H1 (cell line): ENCODE data around the gene SLC22A3. TPM values are rescaled to one million over a fixed set of nuclear protein-coding genes. Genes with fewer than 3 reads are reported as not detected.

Source experiments
- CTCF ChIA-PET: fragments of 300-600 bp; sonication (Branson Sonifier 250); formaldehyde crosslinking; loops from one replicate; lab custom pipeline; 2021; ENCODE audit not compliant: partially characterized antibody; lab: Charles Lee
- POLR2A ChIA-PET: fragments of 300-600 bp; sonication (Branson Sonifier 250); formaldehyde crosslinking; loops from one replicate; lab custom pipeline; 2021; ENCODE audit warnings: inconsistent platforms; ENCODE audit not compliant: partially characterized antibody; lab: Charles Lee
- DNase-seq, 2 experiments: peaks; one replicate each; pipeline versions ENCODE4 v3.0.0 to v3.0.0-alpha.2; 2010 to 2022; ENCODE audit warnings: low spot score in 2 of 2, low read depth in 1 of 2, mixed read lengths in 1 of 2
- FAIRE-seq: peaks from 2 replicates; lab custom pipeline; 2011; peaks lifted over from hg19 to GRCh38; lab: Jason Lieb, UNC
- H2AFZ ChIP-seq: 2 replicates; pipeline ENCODE4 v1.8.1; 2012; ENCODE audit warnings: low read length, inconsistent platforms
- H2AK5ac ChIP-seq: 2 replicates; pipeline ENCODE4 v1.6.1; 2013; ENCODE audit warnings: low read depth, low read length
- H2BK120ac ChIP-seq: replicated peaks from 2 replicates; pipeline ENCODE3; 2013; ENCODE audit warnings: low read depth, low read length, inconsistent platforms
- H2BK12ac ChIP-seq: 2 replicates; pipeline ENCODE4 v1.6.1; 2013; ENCODE audit warnings: low read depth, low read length
- H2BK15ac ChIP-seq: 2 replicates; pipeline ENCODE4 v1.6.1; 2013; ENCODE audit warnings: low read length
- H2BK20ac ChIP-seq: 2 replicates; pipeline ENCODE4 v1.6.1; 2013; ENCODE audit warnings: low read length
- H2BK5ac ChIP-seq: 2 replicates; pipeline ENCODE4 v1.6.1; 2013; ENCODE audit warnings: low read depth, low read length
- H3K14ac ChIP-seq: 2 replicates; pipeline ENCODE4 v1.6.1; 2013; ENCODE audit warnings: inconsistent platforms; ENCODE audit not compliant: insufficient read length
- H3K18ac ChIP-seq: 2 replicates; pipeline ENCODE4 v1.6.1; 2013; ENCODE audit warnings: low read length; ENCODE audit errors: extremely low read depth
- H3K23ac ChIP-seq: 2 replicates; pipeline ENCODE4 v1.6.1; 2013; ENCODE audit warnings: inconsistent platforms; ENCODE audit not compliant: insufficient read length
- H3K23me2 ChIP-seq: 2 replicates; pipeline ENCODE4 v1.6.1; 2013; ENCODE audit warnings: low read depth, low read length
- H3K27ac ChIP-seq: 2 replicates; pipeline ENCODE4 v1.6.1; 2011; ENCODE audit warnings: low read depth, low read length, inconsistent platforms
- H3K27me3 ChIP-seq, 4 experiments: replicated peaks in 1 of 4; 1 replicate in 1 of 4; 2 replicates in 3 of 4; pipeline versions ENCODE4 v1.6.1 to v1.8.1; 2011 to 2013; ENCODE audit warnings: low read length in 3 of 4, mild to moderate bottlenecking in 3 of 4, inconsistent platforms in 2 of 4, mixed read lengths in 2 of 4, moderate library complexity in 1 of 4; ENCODE audit not compliant: control insufficient read depth in 3 of 4, insufficient read depth in 3 of 4; ENCODE audit errors: extremely low read depth in 1 of 4
- H3K36me3 ChIP-seq, 4 experiments: 2 replicates each; pipeline versions ENCODE4 v1.6.1 to v1.8.1; 2011 to 2013; ENCODE audit warnings: mild to moderate bottlenecking in 4 of 4, low read length in 3 of 4, moderate library complexity in 2 of 4, control low read depth in 1 of 4, inconsistent platforms in 1 of 4; ENCODE audit not compliant: insufficient read depth in 4 of 4, control insufficient read depth in 2 of 4
- H3K4ac ChIP-seq: replicated peaks from 2 replicates; pipeline ENCODE3; 2013; ENCODE audit warnings: low read length, low read depth, mixed read lengths, inconsistent platforms; ENCODE audit not compliant: insufficient read length
- H3K4me1 ChIP-seq, 4 experiments: replicated peaks in 1 of 4; 1 replicate in 1 of 4; 2 replicates in 3 of 4; pipeline versions ENCODE4 v1.6.1 to v1.8.1; 2011 to 2013; ENCODE audit warnings: low read length in 3 of 4, inconsistent platforms in 2 of 4, mixed read lengths in 1 of 4; ENCODE audit not compliant: insufficient read depth in 4 of 4, control insufficient read depth in 3 of 4
- H3K4me2 ChIP-seq, 2 experiments: 2 replicates each; pipeline versions ENCODE4 v1.6.1 to v1.8.1; 2011 to 2013; ENCODE audit warnings: low read depth in 2 of 2, low read length in 2 of 2, control low read depth in 1 of 2, inconsistent platforms in 1 of 2, mild to moderate bottlenecking in 1 of 2; ENCODE audit not compliant: insufficient read depth in 1 of 2
- H3K4me3 ChIP-seq, 4 experiments: fragments of 200-600, 300-600 bp in 1 of 4; sonication (generic), shearing (Covaris generic), sonication (Bioruptor Twin) in 1 of 4; 2 replicates each; pipeline versions ENCODE4 v1.5.1 to v1.8.1; 2011 to 2016; ENCODE audit warnings: low read length in 4 of 4, low read depth in 3 of 4, control low read depth in 2 of 4, inconsistent platforms in 2 of 4, mild to moderate bottlenecking in 2 of 4, mixed read lengths in 1 of 4, moderate library complexity in 1 of 4; ENCODE audit not compliant: insufficient read depth in 2 of 4; ENCODE audit errors: extremely low read depth in 1 of 4
- H3K56ac ChIP-seq: replicated peaks from 2 replicates; pipeline ENCODE3; 2013; ENCODE audit warnings: low read depth, mild to moderate bottlenecking, mixed read lengths, low read length, inconsistent platforms; ENCODE audit not compliant: insufficient read length
- H3K79me1 ChIP-seq: 2 replicates; pipeline ENCODE4 v1.6.1; 2013; ENCODE audit warnings: low read depth, low read length, control low read depth
- H3K79me2 ChIP-seq, 2 experiments: 2 replicates each; pipeline versions ENCODE4 v1.6.1 to v1.8.1; 2012 to 2013; ENCODE audit warnings: low read length in 2 of 2, mild to moderate bottlenecking in 2 of 2, inconsistent platforms in 1 of 2; ENCODE audit not compliant: insufficient read depth in 2 of 2, control insufficient read depth in 1 of 2
- H3K9ac ChIP-seq, 4 experiments: replicated peaks in 1 of 4; 1 replicate in 1 of 4; 2 replicates in 3 of 4; pipeline versions ENCODE4 v1.6.1 to v1.8.1; 2011 to 2013; ENCODE audit warnings: low read depth in 3 of 4, low read length in 3 of 4, control low read depth in 2 of 4, mild to moderate bottlenecking in 2 of 4, moderate library complexity in 2 of 4, inconsistent platforms in 1 of 4; ENCODE audit errors: extremely low read depth in 1 of 4
- H3K9me3 ChIP-seq, 2 experiments: 2 replicates each; pipeline versions ENCODE4 v1.6.1 to v1.8.1; 2012 to 2013; ENCODE audit warnings: mild to moderate bottlenecking in 2 of 2, moderate library complexity in 2 of 2, control low read depth in 1 of 2, inconsistent platforms in 1 of 2, low read depth in 1 of 2, low read length in 1 of 2, mixed read lengths in 1 of 2; ENCODE audit not compliant: insufficient read depth in 2 of 2
- H4K20me1 ChIP-seq, 2 experiments: replicated peaks in 1 of 2; 2 replicates each; pipeline versions ENCODE3 to v1.8.1; 2011 to 2013; ENCODE audit warnings: inconsistent platforms in 2 of 2, low read length in 2 of 2, mild to moderate bottlenecking in 1 of 2; ENCODE audit not compliant: insufficient read depth in 2 of 2, control insufficient read depth in 1 of 2
- H4K5ac ChIP-seq: 2 replicates; pipeline ENCODE4 v1.6.1; 2013; ENCODE audit warnings: low read length, low read depth, mixed read lengths, inconsistent platforms; ENCODE audit not compliant: insufficient read length
- H4K8ac ChIP-seq: 2 replicates; pipeline ENCODE4 v1.8.0; 2013; ENCODE audit warnings: mild to moderate bottlenecking, moderate library complexity, low read length, inconsistent platforms; ENCODE audit not compliant: insufficient read depth; ENCODE audit errors: extremely low read depth
- H4K91ac ChIP-seq: replicated peaks from 2 replicates; pipeline ENCODE3; 2013; ENCODE audit warnings: low read length, mixed read lengths, inconsistent platforms; ENCODE audit not compliant: insufficient read length
- HDAC2 ChIP-seq, 2 experiments: fragments of 300-600 bp in 1 of 2; sonication (generic) in 1 of 2; IDR thresholded peaks; 2 replicates each; pipeline ENCODE4 v1.6.1; 2011 to 2012; ENCODE audit warnings: low read depth in 2 of 2, low read length in 2 of 2, mild to moderate bottlenecking in 2 of 2, moderate library complexity in 2 of 2, borderline replicate concordance in 1 of 2, inconsistent platforms in 1 of 2
- JUND ChIP-seq: IDR thresholded peaks from 2 replicates; pipeline ENCODE4 v1.6.1; 2011; ENCODE audit warnings: mild to moderate bottlenecking, improper control_type of control experiment, low read length
- KDM1A ChIP-seq: fragments of 200-600, 300-600 bp; sonication (generic); IDR thresholded peaks from 2 replicates; pipeline ENCODE4 v1.7.1; 2016; ENCODE audit warnings: mild to moderate bottlenecking, low read length, borderline replicate concordance
- KDM4A ChIP-seq: IDR thresholded peaks from one replicate; pipeline ENCODE4 v1.7.1; 2012; ENCODE audit warnings: low read depth, mild to moderate bottlenecking, moderate library complexity, low read length, inconsistent platforms; ENCODE audit not compliant: severe bottlenecking
- NANOG ChIP-seq: IDR thresholded peaks from 2 replicates; pipeline ENCODE4 v1.6.1; 2011; ENCODE audit warnings: low read length, low read depth, mild to moderate bottlenecking, inconsistent platforms; ENCODE audit not compliant: insufficient read depth, poor library complexity, severe bottlenecking
- RNF2 ChIP-seq: fragments of 200-900, 300-1000 bp; sonication (generic); IDR thresholded peaks from 2 replicates; pipeline ENCODE4 v1.7.1; 2016; ENCODE audit warnings: borderline replicate concordance, low read depth, mild to moderate bottlenecking, antibody characterized with exemption, low read length; ENCODE audit not compliant: poor library complexity, severe bottlenecking; ENCODE audit errors: missing control alignments
- SIX5 ChIP-seq: IDR thresholded peaks from 2 replicates; pipeline ENCODE4 v1.6.1; 2011; ENCODE audit warnings: mild to moderate bottlenecking, low read depth, low read length
- TAF1 ChIP-seq: IDR thresholded peaks from 2 replicates; pipeline ENCODE4 v1.6.1; 2011; ENCODE audit warnings: mild to moderate bottlenecking, low read depth, low read length
- TAF7 ChIP-seq: optimal IDR thresholded peaks from 2 replicates; pipeline ENCODE3; 2011; ENCODE audit warnings: low read depth, mild to moderate bottlenecking, inconsistent platforms, low read length, moderate library complexity, borderline replicate concordance
- TEAD4 ChIP-seq: IDR thresholded peaks from 2 replicates; pipeline ENCODE4 v1.6.1; 2012; ENCODE audit warnings: low read depth, low read length, inconsistent platforms, mixed read lengths
- ZNF274 ChIP-seq: IDR thresholded peaks from 2 replicates; pipeline ENCODE4 v1.7.0; 2012; ENCODE audit warnings: low read length, borderline replicate concordance; ENCODE audit errors: extremely low read depth
- whole genome bisulfite sequencing, 2 experiments: shearing (Covaris generic) in 1 of 2; methylation state at CpG; one replicate each; pipeline versions ENCODE4 v1.1.6 to v1.1.7; 2013 to 2015; ENCODE audit warnings: low lambda C conversion rate in 2 of 2, mixed read lengths in 2 of 2, inconsistent platforms in 1 of 2, low coverage in 1 of 2, missing lambda C conversion rate in 1 of 2; ENCODE audit not compliant: insufficient replicate concordance in 2 of 2, insufficient coverage in 1 of 2, insufficient read length in 1 of 2; ENCODE audit errors: extremely low coverage in 1 of 2, missing lambda C conversion rate in 1 of 2; 5-methylcytosine and 5-hydroxymethylcytosine counted together
- polyA plus RNA-seq, 7 experiments: library from polyadenylated mRNA; depleted of rRNA in 3 of 7; stranded (reverse) in 5 of 7; unstranded in 2 of 7; fragments of >200 nt in 5 of 7; fragments of 200-250 nt in 2 of 7; gene quantifications; 1 replicate in 5 of 7; 2 replicates in 1 of 7; 4 replicates in 1 of 7; pipeline versions ENCODE4 v1.2.1 to v1.2.3, GENCODE V29; 2011 to 2013; ENCODE audit warnings: missing spikeins in 2 of 7, mixed read lengths in 2 of 7
- total RNA-seq: library from RNA; stranded (reverse); fragmentation: NEBNext Ultra II Directional; extraction: Animal tissue kit (Norgen Biotek cat#: 25700); gene quantifications from 2 replicates; pipeline ENCODE4 v1.2.1, GENCODE V29; 2021

The SLC22A3 gene
- total and polyA plus RNA-seq, 2 of the 8 experiments (the other 6 are each of a cell fraction or from before 2014, with no cell fraction given), result 1.0 to 2.9 TPM

- Histone ChIP-seq H3K4me3 (no peak overlapping the region), H3K4me1 (peaks cover 0 to 4% (median 0%) of the 10 kb centered on the region in 4 experiments; a peak in 2 of 7 replicates), H2BK12ac (no peak overlapping the region), H4K91ac (no peak overlapping the region), H4K20me1 (no peaks in the 10 kb centered on the region), H2AK5ac (no peak overlapping the region), H2AFZ (no peak overlapping the region; the same call in 1 of the 2 replicates), H3K56ac (no peak overlapping the region), H3K4me2 (no peak overlapping the region), H4K8ac (peak overlapping the region; percentile 28), H3K9ac (no peak overlapping the region), H3K9me3 (no peaks in the 10 kb centered on the region), H3K27ac (no peak overlapping the region), H2BK15ac (no peak overlapping the region), H3K79me1 (no peaks in the 10 kb centered on the region; the same call in 1 of the 2 replicates), H2BK20ac (no peak overlapping the region), H3K27me3 (no peaks in the 10 kb centered on the region), H3K36me3 (no peaks in the 10 kb centered on the region), H2BK120ac (no peak overlapping the region), H3K14ac (no peak overlapping the region), H4K5ac (no peak overlapping the region), H3K4ac (no peak overlapping the region), H3K23me2 (no peaks in the 10 kb centered on the region), H3K23ac (no peak overlapping the region), H3K79me2 (no peaks in the 10 kb centered on the region), H3K18ac (no peak overlapping the region), H2BK5ac (no peak overlapping the region)
- FAIRE-seq, result no peak
- WGBS, 2 experiments, result 88% methylated on average over 27 of the region's 30 CpGs; no CpG with 5 or more reads in 1 of the 2 experiments
- ChIA-PET POLR2A (no interaction called here), CTCF (interaction anchor here (0.7 to 1.3 kb wide), 7 partner anchors 9 to 275 kb away, joined by 3 to 7 read pairs (median 4); no protein-coding TSS in a partner anchor)
- DNase-seq, result no peak
- TF ChIP-seq SIX5 (no peak), KDM1A (no peak), JUND (no peak), KDM4A (no peak), TAF1 (no peak), NANOG (no peak), TEAD4 (no peak), RNF2 (no peak), TAF7 (no peak), ZNF274 (no peak), HDAC2 (IDR thresholded peaks at IDR 0.05; ENCODE audit: borderline replicate concordance in 1 of 2, low read depth in 2 of 2, low read length in 2 of 2) (no peak)
Measured at GRCh38 chr6:160363016-160363996, 15.1 kb downstream of the SLC22A3 start.
